ENCODE results near the gene ITPKC.

ITPKC gene

DNA sequence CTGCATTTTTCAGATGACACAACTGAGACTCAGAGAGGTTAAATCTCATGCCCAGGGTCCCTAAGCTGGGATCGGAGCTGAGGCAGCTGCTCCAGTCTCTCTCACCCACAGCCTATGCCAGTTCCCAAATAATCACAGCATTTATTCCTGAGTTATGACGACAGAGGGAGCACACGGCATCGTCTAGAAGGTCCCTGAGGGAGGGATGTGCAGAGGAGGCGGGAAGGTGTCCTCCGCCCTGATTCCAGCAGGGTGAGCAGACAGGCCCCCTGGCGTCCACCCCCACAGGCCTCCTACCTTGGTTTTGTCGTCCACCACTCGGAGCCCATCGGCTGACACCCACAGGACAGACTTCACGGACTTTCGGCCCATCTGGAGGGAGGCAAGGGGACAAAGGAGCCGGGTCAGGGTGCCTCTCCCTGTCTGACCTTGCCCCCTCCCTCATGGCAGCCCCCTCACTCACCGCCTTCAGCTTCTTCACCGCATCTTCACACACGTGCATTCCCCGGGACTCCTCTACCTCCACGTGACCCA, 34.4 kb upstream of the ITPKC start:
- Histone ChIP-seq H3K9me3 (ENCODE audit: control insufficient read depth, low read length) (no peaks in the 10 kb centered on the region), H3K36me3 (ENCODE audit: control insufficient read depth, insufficient read depth, low read length) (peaks cover 80% of the 10 kb centered on the region)

DNA sequence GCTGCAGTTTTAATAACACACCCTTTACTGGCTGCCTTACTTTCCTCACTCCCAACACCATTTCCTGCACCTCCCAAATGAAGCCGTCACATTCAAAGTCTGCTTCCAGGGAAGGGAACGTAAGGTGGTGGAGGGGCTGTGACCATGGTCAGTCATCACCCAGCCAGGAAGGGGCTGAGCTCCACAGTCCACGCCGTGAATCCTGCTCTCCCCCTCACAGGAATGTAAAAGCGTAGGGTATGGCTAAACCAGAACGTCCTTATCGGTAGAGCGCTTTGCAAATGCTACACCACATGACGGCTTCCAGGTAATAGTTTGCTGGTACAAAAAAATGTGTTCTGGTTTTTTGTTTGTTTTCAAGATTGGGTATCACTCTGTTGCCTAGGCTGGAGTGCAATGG, 33.5 kb upstream of the ITPKC start:
- H3K4me1 ChIP-seq (ENCODE audit: control insufficient read depth, insufficient read depth, low read length, poor library complexity, severe bottlenecking) = no peaks in the 10 kb centered on the region
- no peaks in the 10 kb centered on the region for H3K9me3 ChIP-seq (ENCODE audit: control insufficient read depth, low read length)
- H3K4me3 ChIP-seq (ENCODE audit: extremely low read depth, insufficient read depth, low read length, poor library complexity, severe bottlenecking) = no peak overlapping the region
- peaks cover 71% of the 10 kb centered on the region for H3K36me3 ChIP-seq (ENCODE audit: control insufficient read depth, insufficient read depth, low read length)
- 97 to 98% methylated on average over 7 to 9 of the region's 9 CpGs for WGBS, 2 experiments (ENCODE audit: insufficient coverage in 2 of 2)
- H3K27ac ChIP-seq (ENCODE audit: low read depth, low read length, severe bottlenecking) = no peak overlapping the region

More for the DNA sequence above, 34.4 kb upstream of the ITPKC start:
- WGBS, 2 experiments (ENCODE audit: insufficient coverage in 2 of 2) = 91 to 97% methylated on average over 11 of the region's 18 CpGs
- Histone ChIP-seq H3K4me3 (ENCODE audit: extremely low read depth, insufficient read depth, low read length, poor library complexity, severe bottlenecking) (no peak overlapping the region), H3K4me1 (ENCODE audit: control insufficient read depth, insufficient read depth, low read length, poor library complexity, severe bottlenecking) (no peaks in the 10 kb centered on the region), H3K27ac (ENCODE audit: low read depth, low read length, severe bottlenecking) (no peak overlapping the region)

DNA sequence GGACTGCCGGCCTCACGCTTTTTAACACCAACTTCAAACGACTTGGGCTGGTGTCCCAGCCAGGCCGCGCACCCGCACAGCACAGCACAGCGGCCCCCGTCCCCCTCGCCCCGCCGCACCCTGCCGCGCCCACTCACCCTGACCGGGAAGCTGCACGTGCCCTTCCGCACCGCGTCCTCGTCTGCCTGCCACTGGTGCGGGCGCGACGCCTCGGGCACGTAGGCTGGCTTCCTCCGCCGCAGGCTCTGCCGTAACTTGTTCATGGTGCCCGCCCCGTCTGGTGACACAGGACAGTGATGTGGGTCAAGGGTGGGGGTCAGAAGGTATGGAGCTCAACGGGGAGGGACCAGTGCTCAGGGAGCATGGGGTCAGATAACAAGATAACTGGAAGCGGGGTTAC, 32.6 kb upstream of the ITPKC start:
- H3K27ac ChIP-seq (ENCODE audit: low read depth, low read length, severe bottlenecking) = no peak overlapping the region
- WGBS, 2 experiments (ENCODE audit: insufficient coverage in 2 of 2) = 96% methylated on average over 23 to 32 of the region's 32 CpGs
- H3K36me3 ChIP-seq (ENCODE audit: control insufficient read depth, insufficient read depth, low read length) = peaks cover 63% of the 10 kb centered on the region
- no peaks in the 10 kb centered on the region for H3K9me3 ChIP-seq (ENCODE audit: control insufficient read depth, low read length)
- no peaks in the 10 kb centered on the region for H3K4me1 ChIP-seq (ENCODE audit: control insufficient read depth, insufficient read depth, low read length, poor library complexity, severe bottlenecking)
- no peak overlapping the region for H3K4me3 ChIP-seq (ENCODE audit: extremely low read depth, insufficient read depth, low read length, poor library complexity, severe bottlenecking)

DNA sequence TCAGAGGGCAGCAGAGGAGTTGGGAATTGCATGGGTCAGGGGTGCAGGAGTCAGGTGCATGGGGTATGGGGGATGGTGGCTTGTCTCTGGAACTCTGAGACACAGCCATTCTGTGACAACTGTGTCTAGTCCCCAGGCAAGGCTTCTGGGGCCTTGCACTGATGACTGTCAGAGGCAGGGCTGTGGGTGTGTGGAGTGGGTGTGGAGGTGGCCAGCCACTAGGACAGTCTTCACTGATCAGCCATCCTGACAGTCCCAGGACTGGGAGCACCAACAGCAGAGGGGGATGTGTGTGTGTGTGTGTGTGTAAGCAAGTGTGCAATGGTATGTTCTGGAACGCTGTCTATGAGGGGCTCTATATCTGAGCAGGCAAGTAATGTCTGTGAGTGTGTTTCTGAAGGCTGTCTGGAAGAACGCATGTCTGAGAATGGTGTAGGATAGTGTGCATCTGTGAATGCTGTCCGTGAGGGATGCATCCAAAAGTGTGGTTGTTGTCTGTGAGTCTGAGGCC, 31.8 kb upstream of the ITPKC start:
- 96 to 98% methylated on average over 3 of the region's 3 CpGs for WGBS, 2 experiments (ENCODE audit: insufficient coverage in 2 of 2)
- Histone ChIP-seq H3K9me3 (ENCODE audit: control insufficient read depth, low read length) (no peaks in the 10 kb centered on the region), H3K4me3 (ENCODE audit: extremely low read depth, insufficient read depth, low read length, poor library complexity, severe bottlenecking) (no peak overlapping the region), H3K36me3 (ENCODE audit: control insufficient read depth, insufficient read depth, low read length) (peaks cover 55% of the 10 kb centered on the region), H3K4me1 (ENCODE audit: control insufficient read depth, insufficient read depth, low read length, poor library complexity, severe bottlenecking) (no peaks in the 10 kb centered on the region), H3K27ac (ENCODE audit: low read depth, low read length, severe bottlenecking) (no peak overlapping the region)

DNA sequence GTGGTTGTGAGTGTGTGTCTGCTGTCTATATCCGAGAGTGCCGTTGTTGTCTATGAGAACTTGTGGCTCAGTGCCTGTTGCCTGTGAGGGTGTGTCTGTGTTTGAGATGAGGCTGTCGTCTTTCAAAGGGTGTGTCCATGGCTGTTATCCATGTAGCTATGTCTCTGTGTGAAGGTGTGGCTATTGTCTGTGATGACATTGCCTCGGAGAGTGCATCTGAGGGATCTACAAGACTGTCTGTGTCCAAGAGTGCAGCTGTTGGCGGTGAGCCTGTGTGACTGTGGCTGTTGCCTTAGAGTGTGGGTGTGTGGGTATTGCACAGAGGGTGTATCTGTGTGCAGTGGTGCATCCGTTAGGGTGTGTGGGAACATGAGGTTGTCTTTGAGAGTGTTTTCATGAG, 31.3 kb upstream of the ITPKC start:
- no peaks in the 10 kb centered on the region for H3K9me3 ChIP-seq (ENCODE audit: control insufficient read depth, low read length)
- H3K27ac ChIP-seq (ENCODE audit: low read depth, low read length, severe bottlenecking) = no peak overlapping the region
- WGBS, 2 experiments (ENCODE audit: insufficient coverage in 2 of 2) = 93% methylated on average over 5 to 6 of the region's 6 CpGs
- H3K36me3 ChIP-seq (ENCODE audit: control insufficient read depth, insufficient read depth, low read length) = peaks cover 52% of the 10 kb centered on the region
- H3K4me3 ChIP-seq (ENCODE audit: extremely low read depth, insufficient read depth, low read length, poor library complexity, severe bottlenecking) = no peak overlapping the region
- H3K4me1 ChIP-seq (ENCODE audit: control insufficient read depth, insufficient read depth, low read length, poor library complexity, severe bottlenecking) = no peaks in the 10 kb centered on the region

DNA sequence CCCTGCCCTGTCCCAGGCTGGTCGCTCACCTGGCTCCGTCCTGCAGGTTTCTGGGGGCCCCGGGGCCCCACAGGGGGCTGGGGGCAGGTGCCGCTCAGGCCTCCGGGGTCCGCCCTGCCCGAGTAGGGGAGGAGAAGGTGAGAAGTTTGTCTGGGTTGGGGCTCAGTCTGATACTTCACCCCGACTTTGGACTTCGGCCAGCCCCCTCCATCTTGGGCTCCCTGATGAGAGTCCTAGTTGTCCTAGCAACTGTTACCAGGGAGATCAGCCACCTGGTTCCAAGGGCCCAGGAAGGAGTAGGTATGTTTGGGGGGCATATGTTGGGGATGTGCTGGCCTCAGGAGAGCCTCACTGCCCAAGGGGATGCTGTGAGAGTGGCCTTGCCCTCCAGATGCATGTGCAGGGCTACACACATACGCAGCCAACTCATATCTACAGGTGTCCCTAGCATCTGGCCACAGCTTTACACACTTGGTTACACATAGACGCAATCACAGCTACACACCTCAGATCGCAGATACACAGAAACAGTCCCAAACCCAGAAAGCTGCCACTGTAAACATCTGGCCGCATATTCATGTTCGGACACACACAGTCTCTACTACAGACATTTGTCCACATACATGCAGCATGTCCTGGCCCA, 29.9 kb upstream of the ITPKC start:
- WGBS, 2 experiments (ENCODE audit: insufficient coverage in 2 of 2) = 97 to 98% methylated on average over 10 to 13 of the region's 14 CpGs
- Histone ChIP-seq H3K9me3 (ENCODE audit: control insufficient read depth, low read length) (no peaks in the 10 kb centered on the region), H3K4me3 (ENCODE audit: extremely low read depth, insufficient read depth, low read length, poor library complexity, severe bottlenecking) (no peak overlapping the region), H3K4me1 (ENCODE audit: control insufficient read depth, insufficient read depth, low read length, poor library complexity, severe bottlenecking) (peaks cover 3% of the 10 kb centered on the region), H3K27ac (ENCODE audit: low read depth, low read length, severe bottlenecking) (no peak overlapping the region), H3K36me3 (ENCODE audit: control insufficient read depth, insufficient read depth, low read length) (peaks cover 41% of the 10 kb centered on the region)

DNA sequence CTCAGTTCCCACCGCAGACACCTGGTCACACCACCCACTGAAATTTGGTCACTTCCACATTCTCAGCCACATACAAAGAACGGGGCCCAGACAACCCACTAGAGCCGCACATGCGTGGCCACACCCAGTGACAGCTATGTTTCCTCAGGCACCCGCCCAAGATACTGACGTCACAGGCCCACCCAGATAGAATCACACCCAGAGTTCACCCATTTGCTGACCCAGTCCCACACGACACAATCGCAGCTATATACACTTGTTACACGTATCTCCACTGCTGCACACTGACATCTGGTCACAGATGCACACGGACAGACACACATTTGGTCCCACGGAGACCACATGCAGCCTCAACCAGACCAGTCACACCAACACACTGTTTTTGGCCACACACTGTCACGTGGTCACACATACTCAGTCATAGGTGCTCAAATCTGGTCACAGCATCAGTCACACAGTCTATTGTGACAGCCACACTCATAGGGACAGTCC, 29.3 kb upstream of the ITPKC start:
- Histone ChIP-seq H3K36me3 (ENCODE audit: control insufficient read depth, insufficient read depth, low read length) (peaks cover 40% of the 10 kb centered on the region), H3K9me3 (ENCODE audit: control insufficient read depth, low read length) (no peaks in the 10 kb centered on the region), H3K27ac (ENCODE audit: low read depth, low read length, severe bottlenecking) (no peak overlapping the region), H3K4me1 (ENCODE audit: control insufficient read depth, insufficient read depth, low read length, poor library complexity, severe bottlenecking) (peaks cover 3% of the 10 kb centered on the region), H3K4me3 (ENCODE audit: extremely low read depth, insufficient read depth, low read length, poor library complexity, severe bottlenecking) (no peak overlapping the region)
- WGBS, 2 experiments (ENCODE audit: insufficient coverage in 2 of 2) = 90 to 96% methylated on average over 12 of the region's 12 CpGs

DNA sequence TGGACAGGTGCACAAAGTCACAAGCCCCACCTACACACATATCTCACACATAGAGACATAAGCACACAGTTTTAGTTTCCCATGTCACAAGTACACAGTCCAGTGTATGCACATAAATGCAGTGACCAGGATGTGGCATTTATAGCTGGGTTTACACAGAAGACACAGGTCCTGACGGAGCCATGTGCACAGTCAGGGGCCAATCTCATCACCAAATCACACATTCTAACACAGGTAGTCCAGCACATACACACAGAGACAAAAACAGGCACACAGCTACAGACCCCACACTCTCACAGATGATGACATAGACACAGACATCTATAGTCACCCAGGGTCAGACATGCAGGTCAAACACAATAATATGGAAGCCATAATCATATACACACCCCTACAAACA, 28.6 kb upstream of the ITPKC start:
- H3K36me3 ChIP-seq (ENCODE audit: control insufficient read depth, insufficient read depth, low read length) = peaks cover 40% of the 10 kb centered on the region
- H3K4me3 ChIP-seq (ENCODE audit: extremely low read depth, insufficient read depth, low read length, poor library complexity, severe bottlenecking) = no peak overlapping the region
- H3K27ac ChIP-seq (ENCODE audit: low read depth, low read length, severe bottlenecking) = no peak overlapping the region
- H3K9me3 ChIP-seq (ENCODE audit: control insufficient read depth, low read length) = no peaks in the 10 kb centered on the region
- H3K4me1 ChIP-seq (ENCODE audit: control insufficient read depth, insufficient read depth, low read length, poor library complexity, severe bottlenecking) = peaks cover 3% of the 10 kb centered on the region
- 83 to 100% methylated on average over 1 of the region's 1 CpG for WGBS, 2 experiments (ENCODE audit: insufficient coverage in 2 of 2)

DNA sequence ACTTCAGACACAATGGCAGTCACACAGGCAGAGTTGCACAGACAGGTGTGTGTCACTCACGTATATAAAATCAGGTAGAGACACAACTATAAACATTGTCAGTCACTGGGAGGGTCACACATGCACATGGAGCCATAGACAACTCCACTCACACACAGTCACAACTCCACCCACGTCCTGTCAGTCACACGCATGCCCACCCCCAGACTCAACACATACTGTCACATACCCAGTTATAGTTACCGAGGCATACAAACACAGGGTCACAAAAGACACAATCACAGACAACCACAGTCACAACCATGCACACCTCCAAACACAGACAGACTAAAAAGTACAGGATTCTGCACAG, 27.9 kb upstream of the ITPKC start:
- 85% methylated on average over 4 of the region's 4 CpGs; no CpG with 5 or more reads in 1 of the 2 experiments for WGBS, 2 experiments (ENCODE audit: insufficient coverage in 2 of 2)
- Histone ChIP-seq H3K27ac (ENCODE audit: low read depth, low read length, severe bottlenecking) (no peak overlapping the region), H3K4me3 (ENCODE audit: extremely low read depth, insufficient read depth, low read length, poor library complexity, severe bottlenecking) (peak overlapping the region; percentile 72)

DNA sequence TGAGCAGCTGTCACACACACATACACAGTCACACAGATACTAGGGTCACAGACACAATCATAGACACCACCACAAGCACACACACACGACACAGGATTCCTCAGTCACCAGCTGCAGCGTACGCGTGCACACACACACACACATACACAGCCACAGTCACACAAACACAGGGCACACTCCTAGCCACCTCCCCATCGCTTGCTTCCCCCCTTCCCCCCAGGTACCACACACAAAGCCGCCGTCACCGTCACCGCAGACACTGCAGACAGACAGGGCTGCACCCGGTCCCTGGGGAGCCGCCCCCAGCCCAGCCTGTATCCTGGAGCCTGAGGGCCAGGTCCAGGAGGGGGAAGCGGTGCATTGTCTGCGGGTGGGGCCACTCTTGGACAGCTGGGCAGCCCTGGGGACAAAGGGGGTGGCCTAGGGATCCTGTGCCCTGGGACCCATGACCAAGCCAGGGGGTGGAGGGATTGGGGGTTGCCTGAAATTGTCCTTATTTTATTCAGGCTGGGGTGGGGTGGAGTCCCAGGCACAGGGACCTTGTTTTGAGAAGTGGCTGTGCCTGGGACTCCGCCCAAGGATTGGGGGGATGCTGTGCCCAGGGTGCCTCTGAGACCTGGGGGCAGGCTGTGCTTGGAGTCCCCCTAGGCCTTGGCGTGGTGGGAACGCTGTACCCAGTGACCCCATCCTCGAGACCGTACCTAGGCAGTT, 27.4 kb upstream of the ITPKC start:
- H3K4me1 ChIP-seq (ENCODE audit: control insufficient read depth, insufficient read depth, low read length, poor library complexity, severe bottlenecking) = peaks cover 3% of the 10 kb centered on the region
- peak overlapping the region; percentile 72 for H3K4me3 ChIP-seq (ENCODE audit: extremely low read depth, insufficient read depth, low read length, poor library complexity, severe bottlenecking)
- H3K27ac ChIP-seq (ENCODE audit: low read depth, low read length, severe bottlenecking) = peak overlapping the region; percentile 66
- no peaks in the 10 kb centered on the region for H3K9me3 ChIP-seq (ENCODE audit: control insufficient read depth, low read length)
- H3K36me3 ChIP-seq (ENCODE audit: control insufficient read depth, insufficient read depth, low read length) = peaks cover 35% of the 10 kb centered on the region
- 31 to 34% methylated on average over 12 to 15 of the region's 18 CpGs for WGBS, 2 experiments (ENCODE audit: insufficient coverage in 2 of 2)

More for the DNA sequence above, 27.9 kb upstream of the ITPKC start:
- Histone ChIP-seq H3K9me3 (ENCODE audit: control insufficient read depth, low read length) (no peaks in the 10 kb centered on the region), H3K36me3 (ENCODE audit: control insufficient read depth, insufficient read depth, low read length) (peaks cover 39% of the 10 kb centered on the region), H3K4me1 (ENCODE audit: control insufficient read depth, insufficient read depth, low read length, poor library complexity, severe bottlenecking) (peaks cover 3% of the 10 kb centered on the region)
